ENCODE measurements around the gene PCBP3. TPM values are rescaled to one million over a fixed set of nuclear protein-coding genes. Genes with fewer than 3 reads are reported as not detected.

The PCBP3 gene
- total RNA-seq, 1 experiment from 2014 or later = 1.4 TPM

- intact Hi-C loops (cut with micrococcal nuclease; ENCODE audit: unreplicated experiment) = no loop called here
- no peaks in the 10 kb centered on the region for H3K36me3 Mint-ChIP-seq (ENCODE audit: insufficient read depth, unreplicated experiment)
- no peak for TF ChIP-seq CTCF (IDR thresholded peaks at IDR 0.05; ENCODE audit: unreplicated experiment)
- no peak for DNase-seq
- peaks cover 19% of the 10 kb centered on the region for H3K27me3 Mint-ChIP-seq (ENCODE audit: unreplicated experiment)
- no peaks in the 10 kb centered on the region for H3K4me1 Mint-ChIP-seq (ENCODE audit: low read depth, unreplicated experiment)
- H3K27ac Mint-ChIP-seq (ENCODE audit: unreplicated experiment) = no peak overlapping the region
- H3K9me3 Mint-ChIP-seq (ENCODE audit: low read depth, unreplicated experiment) = no peaks in the 10 kb centered on the region
- CTCF ChIA-PET = no interaction called here
- BruUV-seq (replicated peaks) = no TSS peak
- no peak overlapping the region for H3K4me3 Mint-ChIP-seq (ENCODE audit: low read depth, unreplicated experiment)
Measured at GRCh38 chr21:45632637-45633251, 10.8 kb upstream of the PCBP3 start.

GRCh38 chr21:45634511-45635183, 8.9 kb upstream of the PCBP3 start:
- H3K9me3 Mint-ChIP-seq (ENCODE audit: low read depth, unreplicated experiment) = no peaks in the 10 kb centered on the region
- no peaks in the 10 kb centered on the region for H3K4me1 Mint-ChIP-seq (ENCODE audit: low read depth, unreplicated experiment)
- intact Hi-C loops (cut with micrococcal nuclease; ENCODE audit: unreplicated experiment) = no loop called here
- peaks cover 18% of the 10 kb centered on the region for H3K27me3 Mint-ChIP-seq (ENCODE audit: unreplicated experiment)
- no peak for DNase-seq
- no TSS peak for BruUV-seq (replicated peaks)
- TF ChIP-seq CTCF (IDR thresholded peaks at IDR 0.05; ENCODE audit: unreplicated experiment) = no peak
- H3K4me3 Mint-ChIP-seq (ENCODE audit: low read depth, unreplicated experiment) = no peak overlapping the region
- no peaks in the 10 kb centered on the region for H3K36me3 Mint-ChIP-seq (ENCODE audit: insufficient read depth, unreplicated experiment)
- no peak overlapping the region for H3K27ac Mint-ChIP-seq (ENCODE audit: unreplicated experiment)
- CTCF ChIA-PET = no interaction called here

GRCh38 chr21:45635271-45636151, 8.0 kb upstream of the PCBP3 start:
- Mint-ChIP-seq H3K36me3 (ENCODE audit: insufficient read depth, unreplicated experiment) (no peaks in the 10 kb centered on the region), H3K9me3 (ENCODE audit: low read depth, unreplicated experiment) (no peaks in the 10 kb centered on the region), H3K4me3 (ENCODE audit: low read depth, unreplicated experiment) (no peak overlapping the region), H3K27ac (ENCODE audit: unreplicated experiment) (no peak overlapping the region), H3K4me1 (ENCODE audit: low read depth, unreplicated experiment) (no peaks in the 10 kb centered on the region), H3K27me3 (ENCODE audit: unreplicated experiment) (peaks cover 10% of the 10 kb centered on the region)
- BruUV-seq (replicated peaks) = no TSS peak
- CTCF ChIA-PET = no interaction called here
- intact Hi-C loops (cut with micrococcal nuclease; ENCODE audit: unreplicated experiment) = no loop called here
- DNase-seq = no peak
- no peak for TF ChIP-seq CTCF (IDR thresholded peaks at IDR 0.05; ENCODE audit: unreplicated experiment)

- no peak overlapping the region for H3K27ac Mint-ChIP-seq (ENCODE audit: unreplicated experiment)
- intact Hi-C loops (cut with micrococcal nuclease; ENCODE audit: unreplicated experiment) = no loop called here
- H3K9me3 Mint-ChIP-seq (ENCODE audit: low read depth, unreplicated experiment) = no peaks in the 10 kb centered on the region
- TF ChIP-seq CTCF (IDR thresholded peaks at IDR 0.05; ENCODE audit: unreplicated experiment) = no peak
- DNase-seq = no peak
- H3K4me3 Mint-ChIP-seq (ENCODE audit: low read depth, unreplicated experiment) = no peak overlapping the region
- no peaks in the 10 kb centered on the region for H3K36me3 Mint-ChIP-seq (ENCODE audit: insufficient read depth, unreplicated experiment)
- CTCF ChIA-PET = no interaction called here
- no peaks in the 10 kb centered on the region for H3K4me1 Mint-ChIP-seq (ENCODE audit: low read depth, unreplicated experiment)
- BruUV-seq (replicated peaks) = no TSS peak
- peaks cover 10% of the 10 kb centered on the region for H3K27me3 Mint-ChIP-seq (ENCODE audit: unreplicated experiment)
Measured at GRCh38 chr21:45636459-45636858, 7.1 kb upstream of the PCBP3 start.
